ENCODE measurements around the gene AKAIN1.

DNA sequence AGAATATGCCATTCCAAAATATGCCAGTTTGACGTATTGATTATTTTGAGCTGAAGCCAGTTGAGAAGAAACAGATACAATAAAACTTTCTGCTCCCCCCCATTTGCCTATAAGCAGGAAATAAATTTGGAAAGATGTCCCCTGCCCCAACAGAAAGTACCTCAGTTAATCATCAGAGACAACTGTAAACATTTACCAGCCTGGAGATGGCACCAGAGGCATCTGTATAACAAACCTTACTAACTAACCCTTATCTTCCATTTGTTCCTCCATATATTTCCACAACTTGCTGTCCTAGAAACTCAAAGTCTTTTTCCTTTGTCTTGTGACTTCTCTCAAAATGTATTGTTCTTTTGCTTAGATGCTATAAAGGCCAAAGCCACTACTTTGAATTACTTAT is 93.8 kb downstream of the AKAIN1 start:
- no peak for TF ChIP-seq EZH2 (IDR thresholded peaks at IDR 0.05; ENCODE audit: insufficient read depth, poor library complexity, severe bottlenecking)
- TF ChIP-seq EZH2phosphoT487 (IDR thresholded peaks at IDR 0.05; ENCODE audit: insufficient read depth, low read depth): no peak
